Measurements from ENCODE around the gene PLXNC1.

DNA sequence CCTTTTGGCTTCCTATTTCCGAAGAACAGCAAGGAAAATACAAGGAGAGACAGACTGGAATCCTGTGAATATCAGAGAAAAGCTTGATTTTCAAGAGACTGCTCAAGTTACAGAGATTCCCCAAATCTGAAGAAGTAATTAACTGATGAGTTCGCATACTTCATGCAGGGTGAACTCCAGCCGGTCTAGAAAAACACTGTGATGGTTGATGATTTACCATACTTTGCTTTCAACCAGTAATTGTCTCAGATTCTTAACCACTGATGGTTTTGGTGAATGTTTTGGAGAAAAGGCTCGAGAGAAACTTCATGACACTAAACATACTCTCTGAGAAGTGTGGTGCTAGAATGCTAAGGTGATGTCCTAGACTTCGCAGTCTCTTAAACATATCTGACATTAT is 4.4 kb upstream of the PLXNC1 start:
- TF ChIP-seq, protein P1, sequence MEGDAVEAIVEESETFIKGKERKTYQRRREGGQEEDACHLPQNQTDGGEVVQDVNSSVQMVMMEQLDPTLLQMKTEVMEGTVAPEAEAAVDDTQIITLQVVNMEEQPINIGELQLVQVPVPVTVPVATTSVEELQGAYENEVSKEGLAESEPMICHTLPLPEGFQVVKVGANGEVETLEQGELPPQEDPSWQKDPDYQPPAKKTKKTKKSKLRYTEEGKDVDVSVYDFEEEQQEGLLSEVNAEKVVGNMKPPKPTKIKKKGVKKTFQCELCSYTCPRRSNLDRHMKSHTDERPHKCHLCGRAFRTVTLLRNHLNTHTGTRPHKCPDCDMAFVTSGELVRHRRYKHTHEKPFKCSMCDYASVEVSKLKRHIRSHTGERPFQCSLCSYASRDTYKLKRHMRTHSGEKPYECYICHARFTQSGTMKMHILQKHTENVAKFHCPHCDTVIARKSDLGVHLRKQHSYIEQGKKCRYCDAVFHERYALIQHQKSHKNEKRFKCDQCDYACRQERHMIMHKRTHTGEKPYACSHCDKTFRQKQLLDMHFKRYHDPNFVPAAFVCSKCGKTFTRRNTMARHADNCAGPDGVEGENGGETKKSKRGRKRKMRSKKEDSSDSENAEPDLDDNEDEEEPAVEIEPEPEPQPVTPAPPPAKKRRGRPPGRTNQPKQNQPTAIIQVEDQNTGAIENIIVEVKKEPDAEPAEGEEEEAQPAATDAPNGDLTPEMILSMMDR (conservative IDR thresholded peaks at IDR 0.05): no peak
- TF ChIP-seq ZFX (IDR thresholded peaks at IDR 0.05): no peak
